ENCODE results near the gene TMIE. TPM values are rescaled to one million over a fixed set of nuclear protein-coding genes. Genes with fewer than 3 reads are reported as not detected.

TMIE gene
- total and polyA plus RNA-seq, 2 of the 8 experiments (the other 6 are each of a cell fraction or from before 2014, with no cell fraction given) = 0.45 to 0.67 TPM

- no peaks in the 10 kb centered on the region for H3K79me1 ChIP-seq (ENCODE audit: low read depth, low read length)
- H4K5ac ChIP-seq (ENCODE audit: insufficient read length, low read depth, low read length) = no peak overlapping the region
- CTCF ChIA-PET (ENCODE audit: partially characterized antibody) = interaction anchor here (0.8 to 4.3 kb wide), 8 partner anchors 9 to 184 kb away, joined by 3 to 32 read pairs (median 7); no protein-coding TSS in a partner anchor
- no peak overlapping the region for H4K91ac ChIP-seq (replicated peaks; ENCODE audit: insufficient read length, low read length)
- H2AFZ ChIP-seq (ENCODE audit: low read length) = no peak overlapping the region
- H2BK15ac ChIP-seq (ENCODE audit: low read length) = no peak overlapping the region
- no peak overlapping the region for H3K14ac ChIP-seq (ENCODE audit: insufficient read length)
- FAIRE-seq (no peak), DNase-seq (ENCODE audit: low read depth in 1 of 2, low spot score in 2 of 2) (peak in 1 of 2 experiments; percentile 32)
- H2BK12ac ChIP-seq (ENCODE audit: low read depth, low read length) = no peak overlapping the region
- H2BK5ac ChIP-seq (ENCODE audit: low read depth, low read length) = no peak overlapping the region
- POLR2A ChIA-PET (ENCODE audit: partially characterized antibody) = interaction anchor here (0.7 to 1.7 kb wide), 3 partner anchors 10 to 97 kb away, joined by 3 to 5 read pairs (median 4); partner anchors contain the start of gene ALS2CL
- no peak overlapping the region for H3K9ac ChIP-seq (replicated peaks in 1 of 4; ENCODE audit: extremely low read depth in 1 of 4, low read depth in 3 of 4, low read length in 3 of 4)
- no peaks in the 10 kb centered on the region for H3K23me2 ChIP-seq (ENCODE audit: low read depth, low read length)
- TF ChIP-seq JUN (IDR thresholded peaks at IDR 0.05; ENCODE audit: low read depth, low read length) = no peak
- TF ChIP-seq MAFK (IDR thresholded peaks at IDR 0.05; ENCODE audit: low read depth, low read length) = no peak
- H2AK5ac ChIP-seq (ENCODE audit: low read depth, low read length) = no peak overlapping the region
- H3K4me2 ChIP-seq (ENCODE audit: insufficient read depth in 1 of 2, low read depth in 2 of 2, low read length in 2 of 2) = no peak overlapping the region
- 91% methylated on average over 6 of the region's 6 CpGs; no CpG with 5 or more reads in 1 of the 2 experiments for WGBS, 2 experiments (ENCODE audit: extremely low coverage in 1 of 2, insufficient coverage in 1 of 2, insufficient read length in 1 of 2, insufficient replicate concordance in 2 of 2, low coverage in 1 of 2, low lambda C conversion rate in 2 of 2, missing lambda C conversion rate in 1 of 2)
- H3K56ac ChIP-seq (replicated peaks; ENCODE audit: insufficient read length, low read depth, low read length) = no peak overlapping the region
- no peak overlapping the region for H4K8ac ChIP-seq (ENCODE audit: extremely low read depth, insufficient read depth, low read length)
- no peak overlapping the region for H3K18ac ChIP-seq (ENCODE audit: extremely low read depth, low read length)
- no peaks in the 10 kb centered on the region for H3K36me3 ChIP-seq (ENCODE audit: control insufficient read depth in 2 of 4, insufficient read depth in 4 of 4, low read length in 3 of 4)
- H3K4me3 ChIP-seq (ENCODE audit: extremely low read depth in 1 of 4, insufficient read depth in 2 of 4, low read depth in 3 of 4, low read length in 4 of 4) = no peak overlapping the region
- H3K27me3 ChIP-seq (replicated peaks in 1 of 4; ENCODE audit: control insufficient read depth in 3 of 4, extremely low read depth in 1 of 4, insufficient read depth in 3 of 4, low read length in 3 of 4) = no peaks in the 10 kb centered on the region
- peaks cover 0 to 1% of the 10 kb centered on the region in 2 experiments for H4K20me1 ChIP-seq (replicated peaks in 1 of 2; ENCODE audit: control insufficient read depth in 1 of 2, insufficient read depth in 2 of 2, low read length in 2 of 2)
- no peak overlapping the region for H2BK20ac ChIP-seq (ENCODE audit: low read length)
- H2BK120ac ChIP-seq (replicated peaks; ENCODE audit: low read depth, low read length) = no peak overlapping the region
- no peak overlapping the region for H3K23ac ChIP-seq (ENCODE audit: insufficient read length)
- no peaks in the 10 kb centered on the region for H3K79me2 ChIP-seq (ENCODE audit: control insufficient read depth in 1 of 2, insufficient read depth in 2 of 2, low read length in 2 of 2)
- no peak overlapping the region for H3K27ac ChIP-seq (ENCODE audit: low read depth, low read length)
- H3K4me1 ChIP-seq (replicated peaks in 1 of 4; ENCODE audit: control insufficient read depth in 3 of 4, insufficient read depth in 4 of 4, low read length in 3 of 4) = no peaks in the 10 kb centered on the region; a peak in 1 of 7 replicates
- no peak overlapping the region for H3K4ac ChIP-seq (replicated peaks; ENCODE audit: insufficient read length, low read depth, low read length)
- H3K9me3 ChIP-seq (ENCODE audit: insufficient read depth in 2 of 2, low read depth in 1 of 2, low read length in 1 of 2) = no peaks in the 10 kb centered on the region
These were observed 28.9 kb upstream of the TMIE start for GRCh38 chr3:46672349-46672695.
